IMR-90 (cell line): ENCODE results near the gene TEPSIN. TPM values are rescaled to one million over a fixed set of nuclear protein-coding genes. Genes with fewer than 3 reads are reported as not detected.

Source experiments
- ATAC-seq: fragments of 200-7000 bp; cut with Tn5 transposase; 2 replicates; pipeline ENCODE4 v1.9.1; 2020; ENCODE audit warnings: low read depth, mild to moderate bottlenecking, moderate library complexity
- BruUV-seq: library from RNA; stranded (reverse); fragments of 400-500 nt; replicated peaks from 2 replicates; lab custom pipeline; 2021; lab: Mats Ljungman, UMichigan
- CTCF ChIA-PET: fragments of 300-600 bp; formaldehyde crosslinking; extraction: SDS; loops from one replicate; lab custom pipeline; 2021; ENCODE audit warnings: antibody characterized with exemption; lab: Yijun Ruan, JAX
- POLR2A ChIA-PET: fragments of 300-600 bp; sonication (Branson Sonifier 250); formaldehyde crosslinking; loops from one replicate; lab custom pipeline; 2022; ENCODE audit warnings: antibody characterized with exemption; ENCODE audit not compliant: unreplicated experiment; lab: Charles Lee
- DNase-seq: peaks from one replicate; pipeline ENCODE4 v3.0.0; 2013
- H2AFZ ChIP-seq: replicated peaks from 2 replicates; pipeline ENCODE3; 2013; ENCODE audit warnings: low read length, mild to moderate bottlenecking; ENCODE audit not compliant: poor library complexity
- H2AK5ac ChIP-seq: 2 replicates; pipeline ENCODE4 v1.6.1; 2013; ENCODE audit warnings: low read depth, low read length, inconsistent platforms
- H2AK9ac ChIP-seq: replicated peaks from 2 replicates; pipeline ENCODE3; 2013; ENCODE audit warnings: mild to moderate bottlenecking, low read depth, low read length, moderate library complexity; ENCODE audit not compliant: poor library complexity
- H2BK120ac ChIP-seq: 2 replicates; pipeline ENCODE4 v1.6.1; 2013; ENCODE audit warnings: low read depth, low read length, inconsistent platforms
- H2BK15ac ChIP-seq: 3 replicates; pipeline ENCODE4 v1.6.1; 2013; ENCODE audit warnings: low read depth, low read length, inconsistent platforms
- H2BK20ac ChIP-seq: 2 replicates; pipeline ENCODE4 v1.6.1; 2013; ENCODE audit warnings: low read depth, mild to moderate bottlenecking, inconsistent platforms, low read length, moderate library complexity
- H2BK5ac ChIP-seq: 2 replicates; pipeline ENCODE4 v1.6.1; 2013; ENCODE audit warnings: mild to moderate bottlenecking, low read depth, low read length, inconsistent platforms; ENCODE audit not compliant: poor library complexity, severe bottlenecking
- H3K14ac ChIP-seq: replicated peaks from 2 replicates; pipeline ENCODE4 v1.6.1; 2013; ENCODE audit warnings: low read depth, low read length, inconsistent platforms
- H3K18ac ChIP-seq: 2 replicates; pipeline ENCODE4 v1.6.1; 2013; ENCODE audit warnings: low read depth, low read length, control low read depth
- H3K23ac ChIP-seq: 2 replicates; pipeline ENCODE4 v1.6.1; 2013; ENCODE audit warnings: low read depth, low read length, inconsistent platforms
- H3K27ac ChIP-seq: 2 replicates; pipeline ENCODE4 v1.5.1; 2013; ENCODE audit warnings: mild to moderate bottlenecking, control low read depth, low read length; ENCODE audit not compliant: insufficient read depth
- H3K27me3 ChIP-seq: 2 replicates; pipeline ENCODE4 v1.6.1; 2013; ENCODE audit warnings: low read length; ENCODE audit not compliant: control insufficient read depth, insufficient read depth
- H3K36me3 ChIP-seq: 2 replicates; pipeline ENCODE4 v1.6.1; 2013; ENCODE audit warnings: low read length, mixed read lengths; ENCODE audit not compliant: control insufficient read depth, insufficient read depth
- H3K4ac ChIP-seq: 2 replicates; pipeline ENCODE4 v1.6.1; 2013; ENCODE audit warnings: low read depth, low read length, inconsistent platforms
- H3K4me1 ChIP-seq: 2 replicates; pipeline ENCODE4 v1.6.1; 2013; ENCODE audit warnings: low read length, mixed read lengths; ENCODE audit not compliant: control insufficient read depth, insufficient read depth
- H3K4me2 ChIP-seq: 2 replicates; pipeline ENCODE4 v1.6.1; 2013; ENCODE audit warnings: low read depth, mild to moderate bottlenecking, control low read depth, low read length, moderate library complexity
- H3K4me3 ChIP-seq: 2 replicates; pipeline ENCODE4 v1.5.1; 2013; ENCODE audit warnings: low read depth, mild to moderate bottlenecking, control low read depth, low read length, moderate library complexity; ENCODE audit not compliant: insufficient read depth
- H3K56ac ChIP-seq: 2 replicates; pipeline ENCODE4 v1.6.1; 2013; ENCODE audit warnings: low read length, inconsistent platforms; ENCODE audit not compliant: insufficient read depth; ENCODE audit errors: extremely low read depth
- H3K79me1 ChIP-seq, 2 experiments: 2 replicates each; pipeline ENCODE4 v1.6.1; 2013; ENCODE audit warnings: low read length in 2 of 2, inconsistent platforms in 1 of 2, low read depth in 1 of 2
- H3K9ac ChIP-seq: 2 replicates; pipeline ENCODE4 v1.6.1; 2013; ENCODE audit warnings: low read depth, low read length, control low read depth
- H3K9me1 ChIP-seq: 2 replicates; pipeline ENCODE4 v1.6.1; 2013; ENCODE audit warnings: low read length, inconsistent platforms; ENCODE audit not compliant: insufficient read depth
- H3K9me3 ChIP-seq: 2 replicates; pipeline ENCODE4 v1.6.1; 2013; ENCODE audit warnings: low read length; ENCODE audit not compliant: control insufficient read depth, insufficient read depth
- H4K20me1 ChIP-seq: 2 replicates; pipeline ENCODE4 v1.6.1; 2013; ENCODE audit warnings: low read length, inconsistent platforms; ENCODE audit not compliant: insufficient read depth
- H4K5ac ChIP-seq: 2 replicates; pipeline ENCODE4 v1.6.1; 2013; ENCODE audit warnings: mild to moderate bottlenecking, low read depth, low read length, control low read depth
- H4K8ac ChIP-seq, 2 experiments: 2 replicates each; pipeline ENCODE4 v1.6.1; 2013; ENCODE audit warnings: low read depth in 2 of 2, low read length in 2 of 2, control low read depth in 1 of 2, inconsistent platforms in 1 of 2
- H4K91ac ChIP-seq: 2 replicates; pipeline ENCODE4 v1.6.1; 2013; ENCODE audit warnings: low read depth, low read length, inconsistent platforms; ENCODE audit not compliant: insufficient read depth
- BHLHE40 ChIP-seq: fragments of 150-350 bp; IDR thresholded peaks from 2 replicates; pipeline ENCODE4 v1.6.1; 2016; ENCODE audit warnings: mild to moderate bottlenecking, low read depth, low read length
- CEBPB ChIP-seq: IDR thresholded peaks from 2 replicates; pipeline ENCODE4 v1.6.1; 2012; ENCODE audit warnings: low read depth, low read length, improper control_type of control experiment
- ELK1 ChIP-seq: fragments of 150-350 bp; IDR thresholded peaks from 2 replicates; pipeline ENCODE4 v1.6.1; 2016; ENCODE audit warnings: low read depth, mild to moderate bottlenecking, low read length, moderate library complexity, borderline replicate concordance
- FOS ChIP-seq: fragments of 150-350 bp; IDR thresholded peaks from 2 replicates; pipeline ENCODE4 v1.6.1; 2016; ENCODE audit warnings: low read depth, low read length
- MAFK ChIP-seq: IDR thresholded peaks from 2 replicates; pipeline ENCODE4 v1.6.1; 2012; ENCODE audit warnings: low read depth, low read length, improper control_type of control experiment
- MXI1 ChIP-seq: IDR thresholded peaks from 2 replicates; pipeline ENCODE4 v1.6.1; 2012; ENCODE audit warnings: low read depth, mild to moderate bottlenecking, low read length, moderate library complexity, borderline replicate concordance
- NFE2L2 ChIP-seq: fragments of 150-350 bp; IDR thresholded peaks from 2 replicates; pipeline ENCODE4 v1.6.1; 2016; ENCODE audit warnings: low read depth, mild to moderate bottlenecking, low read length
- POLR2A ChIP-seq: IDR thresholded peaks from 2 replicates; pipeline ENCODE4 v1.6.1; 2012; ENCODE audit warnings: mild to moderate bottlenecking, low read depth, low read length
- RAD21 ChIP-seq: IDR thresholded peaks from 2 replicates; pipeline ENCODE4 v1.6.1; 2012; ENCODE audit warnings: low read length, improper control_type of control experiment
- RCOR1 ChIP-seq: IDR thresholded peaks from 2 replicates; pipeline ENCODE4 v1.6.1; 2012; ENCODE audit warnings: mild to moderate bottlenecking, low read length, improper control_type of control experiment; ENCODE audit not compliant: insufficient replicate concordance
- RFX5 ChIP-seq: IDR thresholded peaks from 2 replicates; pipeline ENCODE4 v1.8.0; 2012; ENCODE audit warnings: low read depth, mild to moderate bottlenecking, low read length, moderate library complexity
- SMC3 ChIP-seq: fragments of 150-350 bp; IDR thresholded peaks from 2 replicates; pipeline ENCODE4 v1.6.1; 2016; ENCODE audit warnings: low read depth, mild to moderate bottlenecking, antibody characterized with exemption, low read length, moderate library complexity
- WGBS, 2 experiments: methylation state at CpG; one replicate each; pipeline versions ENCODE4 v1.1.5 to v1.1.7; 2013; ENCODE audit warnings: missing lambda C conversion rate in 2 of 2; ENCODE audit not compliant: insufficient read length in 1 of 2; ENCODE audit errors: extremely low coverage in 2 of 2; 5-methylcytosine and 5-hydroxymethylcytosine counted together
- dilution Hi-C: fragments of 300-500 bp; cut with HindIII; formaldehyde crosslinking; loops from one replicate; pipeline ENCODE4 v1.14.3; 2018; ENCODE audit warnings: low sequenced_read_pairs; ENCODE audit not compliant: unreplicated experiment
- in situ Hi-C: fragments of 300-500 bp; cut with MboI; formaldehyde crosslinking; loops from 3 replicates; pipeline ENCODE4 v1.14.3; 2019; ENCODE audit warnings: low sequenced_read_pairs, inconsistent platforms, mixed read lengths
- intact Hi-C: fragments of 100-400 bp; cut with micrococcal nuclease; formaldehyde crosslinking; loops from 2 replicates; pipeline ENCODE4 v1.10.0; 2022
- polyA plus RNA-seq, 3 experiments: library from polyadenylated mRNA; depleted of rRNA; stranded (reverse); fragments of >200 nt; gene quantifications; 2 replicates each; pipeline ENCODE4 v1.2.3, GENCODE V29; 2012; ENCODE audit warnings: low replicate concordance in 1 of 3
- total RNA-seq: library from RNA; depleted of rRNA; stranded (reverse); fragments of >200 nt; gene quantifications from 2 replicates; pipeline ENCODE4 v1.2.3, GENCODE V29; 2012
- TF ChIP-seq, protein P1 (sequence below): conservative IDR thresholded peaks from 2 replicates; pipeline ENCODE4 v1.5.1; 2012; ENCODE audit warnings: mild to moderate bottlenecking, low read depth, low read length, improper control_type of control experiment
- TF ChIP-seq, protein P2 (sequence below): fragments of 150-350 bp; IDR thresholded peaks from 2 replicates; pipeline ENCODE4 v1.6.1; 2017; ENCODE audit warnings: mild to moderate bottlenecking, antibody characterized with exemption, low read length, low read depth

TEPSIN gene
- total and polyA plus RNA-seq, 2 of the 4 experiments (the other 2 are of a cell fraction): 3.2 to 28.1 TPM

GRCh38 chr17:81234940-81235821, 3.7 kb downstream of the TEPSIN start:
- H3K9me3 ChIP-seq: no peaks in the 10 kb centered on the region
- peaks cover 11% of the 10 kb centered on the region for H3K4me1 ChIP-seq
- H3K27me3 ChIP-seq: no peaks in the 10 kb centered on the region
- H2BK15ac ChIP-seq: no peak overlapping the region
- dilution Hi-C loops (no loop called here), in situ Hi-C loops (no loop called here), intact Hi-C loops (no loop called here)
- H2BK20ac ChIP-seq: no peak overlapping the region
- CTCF ChIA-PET: interaction anchor here (0.5 kb wide), 1 partner anchor 83 kb away, joined by 4 read pairs; no protein-coding TSS in a partner anchor
- no peak overlapping the region for H3K23ac ChIP-seq
- peaks cover 25% of the 10 kb centered on the region for H3K36me3 ChIP-seq
- no peak for DNase-seq
- H3K4me2 ChIP-seq: no peak overlapping the region; the same call in 1 of the 2 replicates
- no peak overlapping the region for H3K27ac ChIP-seq
- no peak overlapping the region for H4K91ac ChIP-seq
- peak overlapping the region; percentile 61 for H2AK9ac ChIP-seq
- TF ChIP-seq BHLHE40: no peak
- TF ChIP-seq, protein P1, sequence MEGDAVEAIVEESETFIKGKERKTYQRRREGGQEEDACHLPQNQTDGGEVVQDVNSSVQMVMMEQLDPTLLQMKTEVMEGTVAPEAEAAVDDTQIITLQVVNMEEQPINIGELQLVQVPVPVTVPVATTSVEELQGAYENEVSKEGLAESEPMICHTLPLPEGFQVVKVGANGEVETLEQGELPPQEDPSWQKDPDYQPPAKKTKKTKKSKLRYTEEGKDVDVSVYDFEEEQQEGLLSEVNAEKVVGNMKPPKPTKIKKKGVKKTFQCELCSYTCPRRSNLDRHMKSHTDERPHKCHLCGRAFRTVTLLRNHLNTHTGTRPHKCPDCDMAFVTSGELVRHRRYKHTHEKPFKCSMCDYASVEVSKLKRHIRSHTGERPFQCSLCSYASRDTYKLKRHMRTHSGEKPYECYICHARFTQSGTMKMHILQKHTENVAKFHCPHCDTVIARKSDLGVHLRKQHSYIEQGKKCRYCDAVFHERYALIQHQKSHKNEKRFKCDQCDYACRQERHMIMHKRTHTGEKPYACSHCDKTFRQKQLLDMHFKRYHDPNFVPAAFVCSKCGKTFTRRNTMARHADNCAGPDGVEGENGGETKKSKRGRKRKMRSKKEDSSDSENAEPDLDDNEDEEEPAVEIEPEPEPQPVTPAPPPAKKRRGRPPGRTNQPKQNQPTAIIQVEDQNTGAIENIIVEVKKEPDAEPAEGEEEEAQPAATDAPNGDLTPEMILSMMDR: no peak
- no peak for TF ChIP-seq RFX5
- TF ChIP-seq NFE2L2: no peak
- TF ChIP-seq POLR2A: no peak
- no peak for TF ChIP-seq SMC3
- TF ChIP-seq RCOR1: no peak
- no peak for TF ChIP-seq CEBPB
- no peak for TF ChIP-seq FOS
- no peak for TF ChIP-seq MAFK
- TF ChIP-seq, protein P2, sequence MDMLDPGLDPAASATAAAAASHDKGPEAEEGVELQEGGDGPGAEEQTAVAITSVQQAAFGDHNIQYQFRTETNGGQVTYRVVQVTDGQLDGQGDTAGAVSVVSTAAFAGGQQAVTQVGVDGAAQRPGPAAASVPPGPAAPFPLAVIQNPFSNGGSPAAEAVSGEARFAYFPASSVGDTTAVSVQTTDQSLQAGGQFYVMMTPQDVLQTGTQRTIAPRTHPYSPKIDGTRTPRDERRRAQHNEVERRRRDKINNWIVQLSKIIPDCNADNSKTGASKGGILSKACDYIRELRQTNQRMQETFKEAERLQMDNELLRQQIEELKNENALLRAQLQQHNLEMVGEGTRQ: no peak
- no peak for TF ChIP-seq RAD21
- TF ChIP-seq ELK1: no peak
- no peak for TF ChIP-seq MXI1
- peaks cover 39% of the 10 kb centered on the region for H4K20me1 ChIP-seq
- no peak for ATAC-seq
- H4K8ac ChIP-seq: no peak overlapping the region
- no peak overlapping the region for H2AFZ ChIP-seq
- BruUV-seq: no TSS peak
- no peak overlapping the region for H2BK5ac ChIP-seq
- no peak overlapping the region for H2AK5ac ChIP-seq
- 63% methylated on average over 11 of the region's 26 CpGs; no CpG with 5 or more reads in 1 of the 2 experiments for WGBS, 2 experiments
- H3K9me1 ChIP-seq: peaks cover 7% of the 10 kb centered on the region; the same call in 1 of the 2 replicates
- POLR2A ChIA-PET: no interaction called here
- H3K79me1 ChIP-seq: peaks cover 23 to 63% of the 10 kb centered on the region in 2 experiments
- no peak overlapping the region for H3K4me3 ChIP-seq
- H3K9ac ChIP-seq: no peak overlapping the region
- no peak overlapping the region for H4K5ac ChIP-seq
- no peak overlapping the region for H2BK120ac ChIP-seq
- H3K14ac ChIP-seq: no peak overlapping the region
- H3K56ac ChIP-seq: no peak overlapping the region
- H3K18ac ChIP-seq: no peak overlapping the region
- no peak overlapping the region for H3K4ac ChIP-seq
